WTC11 (cell line): Measurements from ENCODE around the gene CYSRT1.

ENCODE experiments used
- ATF2 ChIP-seq: sonication (generic); formaldehyde crosslinking; IDR thresholded peaks from 2 replicates; pipeline ENCODE4 v1.8.1; 2022; ENCODE audit warnings: low read depth, missing genetic modification reagents, borderline replicate concordance
- CTCF ChIP-seq: fragments of 200-600 bp; IDR thresholded peaks from 2 replicates; pipeline ENCODE4 v1.8.0; 2022; ENCODE audit warnings: antibody characterized with exemption
- NFYB ChIP-seq: sonication (generic); formaldehyde crosslinking; conservative IDR thresholded peaks from 2 replicates; pipeline ENCODE4 v1.8.0; 2022; ENCODE audit warnings: low read depth, missing genetic modification reagents
- RORB ChIP-seq: fragments of 250-450 bp; sonication (Bioruptor Pico); IDR thresholded peaks from 2 replicates; pipeline ENCODE4 v1.9.0; 2021; ENCODE audit warnings: mild to moderate bottlenecking
- SP1 ChIP-seq: sonication (generic); formaldehyde crosslinking; conservative IDR thresholded peaks from 2 replicates; pipeline ENCODE4 v1.8.1; 2022; ENCODE audit warnings: missing genetic modification reagents
- TEAD4 ChIP-seq: sonication (generic); formaldehyde crosslinking; IDR thresholded peaks from 2 replicates; pipeline ENCODE4 v1.8.0; 2022; ENCODE audit warnings: mild to moderate bottlenecking, missing genetic modification reagents
- USF1 ChIP-seq: sonication (generic); formaldehyde crosslinking; IDR thresholded peaks from 2 replicates; pipeline ENCODE4 v1.8.0; 2022; ENCODE audit warnings: mild to moderate bottlenecking, missing genetic modification reagents
- ZNF423 ChIP-seq: fragments of 250-450 bp; sonication (Bioruptor Pico); IDR thresholded peaks from 2 replicates; pipeline ENCODE4 v2.1.2; 2022; ENCODE audit warnings: mild to moderate bottlenecking, moderate library complexity
- TF ChIP-seq, protein P1 (sequence below): fragments of 250-450 bp; sonication (Bioruptor Pico); conservative IDR thresholded peaks from 2 replicates; pipeline ENCODE4 v1.9.0; 2021; ENCODE audit warnings: mild to moderate bottlenecking

- TF ChIP-seq RORB (CRISPR knock-in tag), result no peak
- TF ChIP-seq, protein P1, sequence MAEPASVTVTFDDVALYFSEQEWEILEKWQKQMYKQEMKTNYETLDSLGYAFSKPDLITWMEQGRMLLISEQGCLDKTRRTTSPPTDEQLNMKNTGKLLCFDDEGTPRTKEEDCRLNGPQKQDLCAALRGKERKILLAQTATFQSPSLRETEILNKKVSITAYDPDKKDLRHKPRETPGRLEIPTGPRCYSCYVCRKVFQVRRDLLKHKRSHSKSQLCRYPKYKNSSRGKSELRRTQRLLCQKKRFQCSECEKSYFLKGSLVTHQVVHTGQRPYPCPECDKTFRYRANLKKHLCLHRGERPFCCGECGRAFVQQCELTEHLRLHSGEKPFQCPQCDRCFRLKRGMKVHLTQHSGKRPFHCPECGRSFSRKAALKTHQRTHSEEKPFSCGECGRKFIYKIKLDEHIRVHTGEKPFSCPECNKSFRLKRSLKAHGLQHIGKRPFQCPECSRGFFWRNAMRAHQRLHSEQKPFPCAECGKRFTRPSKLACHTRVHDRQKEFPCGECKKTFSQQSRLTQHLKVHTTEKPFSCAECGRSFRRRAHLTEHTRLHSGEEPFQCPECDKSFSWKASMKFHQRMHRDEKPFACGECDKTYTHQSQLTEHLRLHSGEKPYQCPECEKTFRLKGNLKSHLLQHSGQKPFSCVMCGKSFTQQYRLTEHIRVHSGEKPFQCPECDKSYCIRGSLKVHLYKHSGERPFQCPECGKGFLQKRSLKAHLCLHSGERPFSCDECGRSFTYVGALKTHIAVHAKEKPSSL, result no peak
- no peak for TF ChIP-seq USF1
- no peak for TF ChIP-seq TEAD4 (CRISPR knock-in tag)
- TF ChIP-seq CTCF, result no peak
- no peak for TF ChIP-seq ATF2 (CRISPR knock-in tag)
- no peak for TF ChIP-seq ZNF423 (CRISPR knock-in tag)
- TF ChIP-seq NFYB, result no peak
- TF ChIP-seq SP1 (CRISPR knock-in tag), result no peak
Observed at GRCh38 chr9:137270929-137271695, 46.1 kb downstream of the CYSRT1 start.
